GM12878 (cell line): ENCODE data around the gene CFAP45. TPM values are rescaled to one million over a fixed set of nuclear protein-coding genes. Genes with fewer than 3 reads are reported as not detected.

ENCODE experiments used
- ATAC-seq: fragments of 200-7000 bp; cut with Tn5 transposase; 3 replicates; pipeline ENCODE4 v1.9.1; 2020; ENCODE audit warnings: mild to moderate bottlenecking, moderate library complexity
- BruUV-seq: library from RNA; stranded (reverse); fragments of 400-500 nt; replicated peaks from 2 replicates; lab custom pipeline; 2021; lab: Mats Ljungman, UMichigan
- CTCF ChIA-PET: fragments of 300-600 bp; sonication (Branson Sonifier 250); formaldehyde crosslinking; extraction: SDS; loops from one replicate; lab custom pipeline; 2021; ENCODE audit warnings: inconsistent platforms; lab: Yijun Ruan, JAX
- POLR2A ChIA-PET: fragments of 350-600 bp; formaldehyde crosslinking; extraction: SDS; loops from one replicate; lab custom pipeline; 2021; ENCODE audit warnings: inconsistent platforms; lab: Charles Lee
- RAD21 ChIA-PET: fragments of 300-600 bp; sonication (Branson Sonifier 250); formaldehyde crosslinking; loops from one replicate; lab custom pipeline; 2023; ENCODE audit warnings: antibody characterized with exemption; ENCODE audit not compliant: unreplicated experiment; lab: Charles Lee
- SMC1A ChIA-PET: fragments of 300-600 bp; sonication (Branson Sonifier 250); formaldehyde crosslinking; loops from one replicate; lab custom pipeline; 2023; ENCODE audit not compliant: unreplicated experiment, uncharacterized antibody; lab: Charles Lee
- DNase-seq: peaks from one replicate; pipeline ENCODE4 v3.0.0-alpha.2; 2011; ENCODE audit warnings: low read depth, low spot score
- FAIRE-seq: peaks from 3 replicates; lab custom pipeline; 2011; peaks lifted over from hg19 to GRCh38; lab: Jason Lieb, UNC
- H2AFZ ChIP-seq: 2 replicates; pipeline ENCODE4 v1.6.0; 2011; ENCODE audit warnings: low read depth, low read length, control low read depth; ENCODE audit not compliant: control insufficient read depth
- H3K27ac ChIP-seq: 2 replicates; pipeline ENCODE4 v1.5.1; 2011; ENCODE audit warnings: control low read depth; ENCODE audit not compliant: control insufficient read depth, insufficient read depth
- H3K27me3 ChIP-seq, 2 experiments: replicated peaks in 1 of 2; 2 replicates each; pipeline versions ENCODE4 v1.6.0 to v1.6.1; 2011; ENCODE audit warnings: low read length in 1 of 2; ENCODE audit not compliant: control insufficient read depth in 2 of 2, insufficient read depth in 2 of 2
- H3K36me3 ChIP-seq, 2 experiments: 2 replicates each; pipeline ENCODE4 v1.5.1; 2011; ENCODE audit warnings: low read length in 1 of 2; ENCODE audit not compliant: control insufficient read depth in 2 of 2, insufficient read depth in 2 of 2
- H3K4me1 ChIP-seq: 2 replicates; pipeline ENCODE4 v1.6.1; 2011; ENCODE audit warnings: mild to moderate bottlenecking, low read length, moderate library complexity, mixed read lengths; ENCODE audit not compliant: control insufficient read depth, insufficient read depth
- H3K4me2 ChIP-seq: 2 replicates; pipeline ENCODE4 v1.6.0; 2011; ENCODE audit warnings: control low read depth; ENCODE audit not compliant: control insufficient read depth, insufficient read depth
- H3K4me3 ChIP-seq: fragments of 200-600 bp; sonication (generic); 2 replicates; pipeline ENCODE4 v1.5.1; 2016
- H3K79me2 ChIP-seq: 2 replicates; pipeline ENCODE4 v1.6.0; 2011; ENCODE audit warnings: low read length; ENCODE audit not compliant: control insufficient read depth, insufficient read depth
- H3K9ac ChIP-seq: 2 replicates; pipeline ENCODE4 v1.8.0; 2011; ENCODE audit warnings: low read length, control low read depth, mixed read lengths; ENCODE audit not compliant: control insufficient read depth, insufficient read depth
- H3K9me3 ChIP-seq: replicated peaks from 3 replicates; pipeline ENCODE4 v1.5.1; 2011; ENCODE audit warnings: mild to moderate bottlenecking, low read length; ENCODE audit not compliant: control insufficient read depth, insufficient read depth
- H4K20me1 ChIP-seq: 2 replicates; pipeline ENCODE4 v1.6.0; 2011; ENCODE audit not compliant: control insufficient read depth, insufficient read depth
- BCL3 ChIP-seq: IDR thresholded peaks from 2 replicates; pipeline ENCODE4 v1.6.1; 2011; ENCODE audit warnings: borderline replicate concordance, low read depth, mild to moderate bottlenecking, moderate library complexity, low read length; ENCODE audit not compliant: insufficient read depth, poor library complexity, severe bottlenecking
- BHLHE40 ChIP-seq, 2 experiments: fragments of 450-650 bp in 1 of 2; IDR thresholded peaks; 2 replicates each; pipeline ENCODE4 v1.6.1; 2011 to 2017; ENCODE audit warnings: low read depth in 2 of 2, borderline replicate concordance in 1 of 2, improper control_type of control experiment in 1 of 2, low read length in 1 of 2, mild to moderate bottlenecking in 1 of 2
- FOXK2 ChIP-seq: fragments of 450-650 bp; IDR thresholded peaks from 2 replicates; pipeline ENCODE4 v1.6.1; 2017; ENCODE audit warnings: mild to moderate bottlenecking, moderate library complexity
- LARP7 ChIP-seq: fragments of 450-650 bp; IDR thresholded peaks from 2 replicates; pipeline ENCODE4 v1.6.1; 2017; ENCODE audit warnings: mild to moderate bottlenecking
- PKNOX1 ChIP-seq: fragments of 450-650 bp; IDR thresholded peaks from 2 replicates; pipeline ENCODE4 v1.6.1; 2016; ENCODE audit warnings: mild to moderate bottlenecking
- WGBS: methylation state at CpG from one replicate; pipeline ENCODE4 v1.1.6; 2016; ENCODE audit warnings: low lambda C conversion rate; ENCODE audit not compliant: insufficient replicate concordance, insufficient coverage; ENCODE audit errors: missing lambda C conversion rate; 5-methylcytosine and 5-hydroxymethylcytosine counted together
- in situ Hi-C: fragments of 300-500 bp; cut with MboI; formaldehyde crosslinking; loops from 9 replicates; pipeline ENCODE4 v1.14.3; 2018; ENCODE audit warnings: mixed read lengths
- intact Hi-C: fragments of 100-400 bp; cut with micrococcal nuclease; formaldehyde crosslinking; loops from one replicate; pipeline ENCODE4 v1.14.2; 2022; ENCODE audit not compliant: unreplicated experiment
- polyA plus RNA-seq, 11 experiments: library from polyadenylated mRNA; depleted of rRNA in 4 of 11; unstranded in 6 of 11; stranded (reverse) in 5 of 11; fragments of >200 nt; fragmentation: Nextera tagmentation in 4 of 11; fragmentation: Illumina TruSeq in 1 of 11; extraction: Ambion mirVana in 4 of 11; extraction: Trizol in 1 of 11; gene quantifications; 1 replicate in 1 of 11; 2 replicates in 10 of 11; pipeline versions ENCODE4 v1.2.1 to v1.2.3, GENCODE V29; 2011 to 2016; ENCODE audit warnings: inconsistent platforms in 2 of 11, missing spikeins in 2 of 11, low read depth in 1 of 11
- total RNA-seq, 4 experiments: library from RNA; depleted of rRNA in 3 of 4; stranded (reverse); fragments of >200 nt in 3 of 4; fragmentation: Illumina TruSeq in 1 of 4; extraction: Trizol in 1 of 4; gene quantifications; 2 replicates each; pipeline versions ENCODE4 v1.2.1 to v1.2.3, GENCODE V29; 2013 to 2021

The CFAP45 gene
- total and polyA plus RNA-seq, 10 of the 15 experiments (the other 5 are each of a cell fraction or from before 2014, with no cell fraction given), result 0.43 to 0.91 (median 0.67) TPM

- FAIRE-seq, result no peak
- ATAC-seq, result peak; percentile 39; the same call in 2 of the 3 replicates
- SMC1A ChIA-PET, result interaction anchor here (1.6 kb wide), 1 partner anchor 37 kb away, joined by 3 read pairs; no protein-coding TSS in a partner anchor
- intact Hi-C loops, result no loop called here
- H3K4me2 ChIP-seq, result no peak overlapping the region
- peak in 1 of 2 experiments; percentile 65; a peak in 1 of 4 replicates for TF ChIP-seq BHLHE40 (IDR thresholded peaks at IDR 0.05; ENCODE audit: borderline replicate concordance in 1 of 2, low read depth in 2 of 2, low read length in 1 of 2)
- TF ChIP-seq FOXK2, result no peak
- TF ChIP-seq LARP7, result no peak
- TF ChIP-seq PKNOX1, result no peak
- H4K20me1 ChIP-seq, result no peaks in the 10 kb centered on the region
- no peak overlapping the region for H2AFZ ChIP-seq
- no TSS peak for BruUV-seq
- no peaks in the 10 kb centered on the region for H3K9me3 ChIP-seq
- RAD21 ChIA-PET, result no interaction called here
- no peak overlapping the region for H3K4me3 ChIP-seq
- DNase-seq, result no peak
- in situ Hi-C loops, result no loop called here
- H3K36me3 ChIP-seq, result no peaks in the 10 kb centered on the region
- no peaks in the 10 kb centered on the region for H3K79me2 ChIP-seq
- no peak overlapping the region for H3K9ac ChIP-seq
- WGBS, result 33% methylated on average over 3 of the region's 3 CpGs
- POLR2A ChIA-PET, result no interaction called here
- CTCF ChIA-PET, result interaction anchor here (0.8 to 14.8 kb wide), 2 partner anchors 98 to 110 kb away, joined by 3 to 476 read pairs; partner anchors contain the start of gene FCRL6
- no peaks in the 10 kb centered on the region for H3K4me1 ChIP-seq
- 0 out of 4 replicates have a peak, but pooled peaks cover 0 to 2% of the 10 kb centered on the region in 2 experiments for H3K27me3 ChIP-seq
- no peak overlapping the region for H3K27ac ChIP-seq
Measured at GRCh38 chr1:159897962-159898361, 2.0 kb downstream of the CFAP45 start.

- H3K27me3 ChIP-seq, result 0 out of 4 replicates have a peak, but pooled peaks cover 0 to 2% of the 10 kb centered on the region in 2 experiments
- no peaks in the 10 kb centered on the region for H3K4me1 ChIP-seq
- H3K27ac ChIP-seq, result no peak overlapping the region
- ChIA-PET SMC1A (interaction anchor here (0.9 to 1.6 kb wide), 4 partner anchors 29 to 111 kb away, joined by 3 to 4 read pairs (median 4); partner anchors contain the start of gene TAGLN2), POLR2A (no interaction called here), RAD21 (no interaction called here), CTCF (interaction anchor here (9.7 to 14.8 kb wide), 2 partner anchors 97 to 111 kb away, joined by 254 to 476 read pairs; partner anchors contain the start of gene FCRL6)
- intact Hi-C loops, result no loop called here
- no peaks in the 10 kb centered on the region for H3K9me3 ChIP-seq
- no peak overlapping the region for H3K4me2 ChIP-seq
- no peak overlapping the region for H3K9ac ChIP-seq
- ATAC-seq, result no peak
- BruUV-seq, result no TSS peak
- DNase-seq, result no peak
- no peaks in the 10 kb centered on the region for H3K36me3 ChIP-seq
- in situ Hi-C loops, result no loop called here
- TF ChIP-seq BCL3, result no peak
- no peak for FAIRE-seq
- no peak overlapping the region for H3K4me3 ChIP-seq
- no peaks in the 10 kb centered on the region for H3K79me2 ChIP-seq
- WGBS, result 48% methylated on average over 3 of the region's 3 CpGs
- H4K20me1 ChIP-seq, result no peaks in the 10 kb centered on the region
- H2AFZ ChIP-seq, result no peak overlapping the region
Measured at GRCh38 chr1:159896546-159896930, 3.4 kb downstream of the CFAP45 start.
